Measurements from ENCODE around the gene PPBP. TPM values are rescaled to one million over a fixed set of nuclear protein-coding genes. Genes with fewer than 3 reads are reported as not detected.
A peak's percentile ranks its signal among the peaks of the same experiment; 100 is the strongest.

The PPBP gene
- total RNA-seq, 1 experiment from 2014 or later, result not detected

DNA sequence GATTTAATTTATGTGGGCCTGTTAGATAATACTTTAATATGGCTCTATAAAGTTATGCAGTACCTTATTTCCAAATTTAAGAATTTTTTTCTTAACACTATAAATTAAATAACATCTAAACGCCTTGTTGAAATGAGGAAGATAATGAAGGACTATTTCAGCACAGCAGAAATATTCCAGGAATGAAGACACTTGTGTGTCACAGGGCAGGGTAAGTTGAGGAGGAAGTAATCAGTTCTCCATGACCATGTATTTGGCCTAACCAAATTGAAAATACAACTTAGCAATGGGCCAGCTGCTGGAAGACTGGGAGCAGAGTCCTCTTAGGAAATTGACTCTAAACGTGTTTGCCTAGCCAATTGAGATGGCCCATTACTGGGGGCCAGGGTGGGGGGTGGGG lies 33.6 kb upstream of the PPBP start (continued):
- TF ChIP-seq, protein P1, sequence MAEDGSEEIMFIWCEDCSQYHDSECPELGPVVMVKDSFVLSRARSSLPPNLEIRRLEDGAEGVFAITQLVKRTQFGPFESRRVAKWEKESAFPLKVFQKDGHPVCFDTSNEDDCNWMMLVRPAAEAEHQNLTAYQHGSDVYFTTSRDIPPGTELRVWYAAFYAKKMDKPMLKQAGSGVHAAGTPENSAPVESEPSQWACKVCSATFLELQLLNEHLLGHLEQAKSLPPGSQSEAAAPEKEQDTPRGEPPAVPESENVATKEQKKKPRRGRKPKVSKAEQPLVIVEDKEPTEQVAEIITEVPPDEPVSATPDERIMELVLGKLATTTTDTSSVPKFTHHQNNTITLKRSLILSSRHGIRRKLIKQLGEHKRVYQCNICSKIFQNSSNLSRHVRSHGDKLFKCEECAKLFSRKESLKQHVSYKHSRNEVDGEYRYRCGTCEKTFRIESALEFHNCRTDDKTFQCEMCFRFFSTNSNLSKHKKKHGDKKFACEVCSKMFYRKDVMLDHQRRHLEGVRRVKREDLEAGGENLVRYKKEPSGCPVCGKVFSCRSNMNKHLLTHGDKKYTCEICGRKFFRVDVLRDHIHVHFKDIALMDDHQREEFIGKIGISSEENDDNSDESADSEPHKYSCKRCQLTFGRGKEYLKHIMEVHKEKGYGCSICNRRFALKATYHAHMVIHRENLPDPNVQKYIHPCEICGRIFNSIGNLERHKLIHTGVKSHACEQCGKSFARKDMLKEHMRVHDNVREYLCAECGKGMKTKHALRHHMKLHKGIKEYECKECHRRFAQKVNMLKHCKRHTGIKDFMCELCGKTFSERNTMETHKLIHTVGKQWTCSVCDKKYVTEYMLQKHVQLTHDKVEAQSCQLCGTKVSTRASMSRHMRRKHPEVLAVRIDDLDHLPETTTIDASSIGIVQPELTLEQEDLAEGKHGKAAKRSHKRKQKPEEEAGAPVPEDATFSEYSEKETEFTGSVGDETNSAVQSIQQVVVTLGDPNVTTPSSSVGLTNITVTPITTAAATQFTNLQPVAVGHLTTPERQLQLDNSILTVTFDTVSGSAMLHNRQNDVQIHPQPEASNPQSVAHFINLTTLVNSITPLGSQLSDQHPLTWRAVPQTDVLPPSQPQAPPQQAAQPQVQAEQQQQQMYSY (CRISPR knock-in tag; IDR thresholded peaks at IDR 0.05), result no peak
- TF ChIP-seq GRHL2 (CRISPR knock-in tag; IDR thresholded peaks at IDR 0.05; ENCODE audit: insufficient replicate concordance, severe bottlenecking), result no peak

DNA sequence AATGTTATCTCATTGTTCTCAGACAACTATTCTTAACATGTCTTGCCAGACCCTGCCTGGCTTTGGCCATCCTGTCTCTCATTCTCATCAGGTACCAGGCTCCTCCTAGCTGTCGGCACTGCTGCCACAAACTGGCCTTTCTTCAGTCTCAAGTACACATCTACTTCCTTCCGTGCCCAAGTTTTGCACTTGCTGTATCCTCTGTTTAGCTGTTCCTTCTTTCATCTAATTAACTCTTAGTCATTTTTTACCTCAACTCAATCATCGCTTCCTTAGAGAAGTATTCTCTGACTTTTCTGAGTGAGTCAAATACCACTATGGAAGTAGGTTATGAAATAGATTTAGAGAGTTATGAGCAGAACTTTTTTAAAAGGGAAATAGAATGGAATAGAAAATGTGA lies 30.8 kb upstream of the PPBP start:
- ChIA-PET CTCF (no interaction called here), POLR2A (no interaction called here)
- DNase-seq (ENCODE audit: low spot score) (no peak), ATAC-seq (peak; percentile 50; the same call in 1 of the 2 replicates)
- no peak for TF ChIP-seq TEAD4 (CRISPR knock-in tag; IDR thresholded peaks at IDR 0.05)
- no peak for TF ChIP-seq ESRRA (CRISPR knock-in tag; IDR thresholded peaks at IDR 0.05; ENCODE audit: borderline replicate concordance)
- TF ChIP-seq, protein P2, sequence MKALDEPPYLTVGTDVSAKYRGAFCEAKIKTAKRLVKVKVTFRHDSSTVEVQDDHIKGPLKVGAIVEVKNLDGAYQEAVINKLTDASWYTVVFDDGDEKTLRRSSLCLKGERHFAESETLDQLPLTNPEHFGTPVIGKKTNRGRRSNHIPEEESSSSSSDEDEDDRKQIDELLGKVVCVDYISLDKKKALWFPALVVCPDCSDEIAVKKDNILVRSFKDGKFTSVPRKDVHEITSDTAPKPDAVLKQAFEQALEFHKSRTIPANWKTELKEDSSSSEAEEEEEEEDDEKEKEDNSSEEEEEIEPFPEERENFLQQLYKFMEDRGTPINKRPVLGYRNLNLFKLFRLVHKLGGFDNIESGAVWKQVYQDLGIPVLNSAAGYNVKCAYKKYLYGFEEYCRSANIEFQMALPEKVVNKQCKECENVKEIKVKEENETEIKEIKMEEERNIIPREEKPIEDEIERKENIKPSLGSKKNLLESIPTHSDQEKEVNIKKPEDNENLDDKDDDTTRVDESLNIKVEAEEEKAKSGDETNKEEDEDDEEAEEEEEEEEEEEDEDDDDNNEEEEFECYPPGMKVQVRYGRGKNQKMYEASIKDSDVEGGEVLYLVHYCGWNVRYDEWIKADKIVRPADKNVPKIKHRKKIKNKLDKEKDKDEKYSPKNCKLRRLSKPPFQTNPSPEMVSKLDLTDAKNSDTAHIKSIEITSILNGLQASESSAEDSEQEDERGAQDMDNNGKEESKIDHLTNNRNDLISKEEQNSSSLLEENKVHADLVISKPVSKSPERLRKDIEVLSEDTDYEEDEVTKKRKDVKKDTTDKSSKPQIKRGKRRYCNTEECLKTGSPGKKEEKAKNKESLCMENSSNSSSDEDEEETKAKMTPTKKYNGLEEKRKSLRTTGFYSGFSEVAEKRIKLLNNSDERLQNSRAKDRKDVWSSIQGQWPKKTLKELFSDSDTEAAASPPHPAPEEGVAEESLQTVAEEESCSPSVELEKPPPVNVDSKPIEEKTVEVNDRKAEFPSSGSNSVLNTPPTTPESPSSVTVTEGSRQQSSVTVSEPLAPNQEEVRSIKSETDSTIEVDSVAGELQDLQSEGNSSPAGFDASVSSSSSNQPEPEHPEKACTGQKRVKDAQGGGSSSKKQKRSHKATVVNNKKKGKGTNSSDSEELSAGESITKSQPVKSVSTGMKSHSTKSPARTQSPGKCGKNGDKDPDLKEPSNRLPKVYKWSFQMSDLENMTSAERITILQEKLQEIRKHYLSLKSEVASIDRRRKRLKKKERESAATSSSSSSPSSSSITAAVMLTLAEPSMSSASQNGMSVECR (CRISPR knock-in tag; IDR thresholded peaks at IDR 0.05; ENCODE audit: borderline replicate concordance), result no peak
- no peak for TF ChIP-seq ZNF263 (CRISPR knock-in tag; IDR thresholded peaks at IDR 0.05; ENCODE audit: low read depth)
- TF ChIP-seq ZNF416 (CRISPR knock-in tag; IDR thresholded peaks at IDR 0.05), result no peak
- TF ChIP-seq, protein P3, sequence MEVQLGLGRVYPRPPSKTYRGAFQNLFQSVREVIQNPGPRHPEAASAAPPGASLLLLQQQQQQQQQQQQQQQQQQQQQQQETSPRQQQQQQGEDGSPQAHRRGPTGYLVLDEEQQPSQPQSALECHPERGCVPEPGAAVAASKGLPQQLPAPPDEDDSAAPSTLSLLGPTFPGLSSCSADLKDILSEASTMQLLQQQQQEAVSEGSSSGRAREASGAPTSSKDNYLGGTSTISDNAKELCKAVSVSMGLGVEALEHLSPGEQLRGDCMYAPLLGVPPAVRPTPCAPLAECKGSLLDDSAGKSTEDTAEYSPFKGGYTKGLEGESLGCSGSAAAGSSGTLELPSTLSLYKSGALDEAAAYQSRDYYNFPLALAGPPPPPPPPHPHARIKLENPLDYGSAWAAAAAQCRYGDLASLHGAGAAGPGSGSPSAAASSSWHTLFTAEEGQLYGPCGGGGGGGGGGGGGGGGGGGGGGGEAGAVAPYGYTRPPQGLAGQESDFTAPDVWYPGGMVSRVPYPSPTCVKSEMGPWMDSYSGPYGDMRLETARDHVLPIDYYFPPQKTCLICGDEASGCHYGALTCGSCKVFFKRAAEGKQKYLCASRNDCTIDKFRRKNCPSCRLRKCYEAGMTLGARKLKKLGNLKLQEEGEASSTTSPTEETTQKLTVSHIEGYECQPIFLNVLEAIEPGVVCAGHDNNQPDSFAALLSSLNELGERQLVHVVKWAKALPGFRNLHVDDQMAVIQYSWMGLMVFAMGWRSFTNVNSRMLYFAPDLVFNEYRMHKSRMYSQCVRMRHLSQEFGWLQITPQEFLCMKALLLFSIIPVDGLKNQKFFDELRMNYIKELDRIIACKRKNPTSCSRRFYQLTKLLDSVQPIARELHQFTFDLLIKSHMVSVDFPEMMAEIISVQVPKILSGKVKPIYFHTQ (CRISPR knock-in tag; IDR thresholded peaks at IDR 0.05), result no peak
- no peak for TF ChIP-seq ZNF423 (CRISPR knock-in tag; IDR thresholded peaks at IDR 0.05)
- TF ChIP-seq, protein P4, sequence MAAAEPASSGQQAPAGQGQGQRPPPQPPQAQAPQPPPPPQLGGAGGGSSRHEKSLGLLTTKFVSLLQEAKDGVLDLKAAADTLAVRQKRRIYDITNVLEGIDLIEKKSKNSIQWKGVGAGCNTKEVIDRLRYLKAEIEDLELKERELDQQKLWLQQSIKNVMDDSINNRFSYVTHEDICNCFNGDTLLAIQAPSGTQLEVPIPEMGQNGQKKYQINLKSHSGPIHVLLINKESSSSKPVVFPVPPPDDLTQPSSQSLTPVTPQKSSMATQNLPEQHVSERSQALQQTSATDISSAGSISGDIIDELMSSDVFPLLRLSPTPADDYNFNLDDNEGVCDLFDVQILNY (CRISPR knock-in tag; IDR thresholded peaks at IDR 0.05), result no peak
- TF ChIP-seq CREM (CRISPR knock-in tag; IDR thresholded peaks at IDR 0.05), result no peak
- TF ChIP-seq, protein P5, sequence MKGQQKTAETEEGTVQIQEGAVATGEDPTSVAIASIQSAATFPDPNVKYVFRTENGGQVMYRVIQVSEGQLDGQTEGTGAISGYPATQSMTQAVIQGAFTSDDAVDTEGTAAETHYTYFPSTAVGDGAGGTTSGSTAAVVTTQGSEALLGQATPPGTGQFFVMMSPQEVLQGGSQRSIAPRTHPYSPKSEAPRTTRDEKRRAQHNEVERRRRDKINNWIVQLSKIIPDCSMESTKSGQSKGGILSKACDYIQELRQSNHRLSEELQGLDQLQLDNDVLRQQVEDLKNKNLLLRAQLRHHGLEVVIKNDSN (CRISPR knock-in tag; IDR thresholded peaks at IDR 0.05), result no peak
- Mint-ChIP-seq H3K9me3 (peaks cover 5% of the 10 kb centered on the region; the same call in 1 of the 2 replicates), H3K4me1 (peaks cover 26% of the 10 kb centered on the region), H3K27me3 (ENCODE audit: low read depth) (no peaks in the 10 kb centered on the region), H3K4me3 (no peak overlapping the region), H3K36me3 (no peaks in the 10 kb centered on the region), H3K27ac (no peak overlapping the region)
